ENCODE measurements around the gene PRDM16.

DNA sequence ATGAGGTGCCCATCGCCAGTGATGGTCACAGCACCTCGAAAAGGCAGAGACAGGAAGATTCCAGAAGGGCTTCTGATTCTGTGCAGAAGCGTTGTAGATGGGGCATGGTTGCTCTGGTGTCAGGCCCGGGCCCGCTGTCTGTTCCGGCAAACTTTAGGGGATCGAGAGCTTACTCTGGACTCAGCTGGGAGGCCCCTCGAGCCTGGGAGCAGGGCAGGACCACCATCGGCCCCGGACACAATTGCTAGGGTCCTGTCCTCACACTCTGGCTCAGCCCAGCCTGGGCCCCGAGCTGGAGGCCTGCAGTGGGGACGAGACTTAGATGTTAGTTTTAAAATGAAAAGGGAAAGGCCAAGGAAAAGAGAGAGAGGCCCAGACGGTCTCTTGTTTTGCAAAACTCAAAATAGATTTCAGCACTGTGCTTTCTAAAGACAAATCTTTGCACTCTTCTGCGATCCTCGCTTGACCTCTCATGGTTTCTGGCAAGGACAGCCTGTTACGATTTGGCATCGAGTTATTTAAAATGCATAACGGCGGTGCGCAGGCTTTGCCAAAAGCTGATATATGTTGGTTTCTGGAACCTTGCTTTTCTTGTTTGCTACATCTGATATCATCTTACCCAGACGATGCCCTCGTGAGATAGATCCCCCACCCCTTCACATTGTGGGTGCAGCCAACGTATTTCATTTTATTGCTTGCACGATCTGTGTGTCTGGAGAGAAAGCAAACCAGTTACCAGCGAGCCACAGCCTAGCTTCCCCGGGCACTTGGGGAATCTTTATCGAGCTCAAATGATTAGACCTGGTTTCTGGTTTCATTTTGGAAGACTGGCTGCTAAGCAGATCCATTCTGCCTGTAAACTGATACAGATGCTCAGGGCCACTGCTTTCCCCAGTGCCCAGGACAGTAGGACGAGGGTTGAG, 58.0 kb downstream of the PRDM16 start:
- TF ChIP-seq POLR2A (IDR thresholded peaks at IDR 0.05; ENCODE audit: low read length): no peak
- no peak for TF ChIP-seq CTCF (IDR thresholded peaks at IDR 0.05)
- TF ChIP-seq SMC3 (IDR thresholded peaks at IDR 0.05): no peak
- TF ChIP-seq, protein P1, sequence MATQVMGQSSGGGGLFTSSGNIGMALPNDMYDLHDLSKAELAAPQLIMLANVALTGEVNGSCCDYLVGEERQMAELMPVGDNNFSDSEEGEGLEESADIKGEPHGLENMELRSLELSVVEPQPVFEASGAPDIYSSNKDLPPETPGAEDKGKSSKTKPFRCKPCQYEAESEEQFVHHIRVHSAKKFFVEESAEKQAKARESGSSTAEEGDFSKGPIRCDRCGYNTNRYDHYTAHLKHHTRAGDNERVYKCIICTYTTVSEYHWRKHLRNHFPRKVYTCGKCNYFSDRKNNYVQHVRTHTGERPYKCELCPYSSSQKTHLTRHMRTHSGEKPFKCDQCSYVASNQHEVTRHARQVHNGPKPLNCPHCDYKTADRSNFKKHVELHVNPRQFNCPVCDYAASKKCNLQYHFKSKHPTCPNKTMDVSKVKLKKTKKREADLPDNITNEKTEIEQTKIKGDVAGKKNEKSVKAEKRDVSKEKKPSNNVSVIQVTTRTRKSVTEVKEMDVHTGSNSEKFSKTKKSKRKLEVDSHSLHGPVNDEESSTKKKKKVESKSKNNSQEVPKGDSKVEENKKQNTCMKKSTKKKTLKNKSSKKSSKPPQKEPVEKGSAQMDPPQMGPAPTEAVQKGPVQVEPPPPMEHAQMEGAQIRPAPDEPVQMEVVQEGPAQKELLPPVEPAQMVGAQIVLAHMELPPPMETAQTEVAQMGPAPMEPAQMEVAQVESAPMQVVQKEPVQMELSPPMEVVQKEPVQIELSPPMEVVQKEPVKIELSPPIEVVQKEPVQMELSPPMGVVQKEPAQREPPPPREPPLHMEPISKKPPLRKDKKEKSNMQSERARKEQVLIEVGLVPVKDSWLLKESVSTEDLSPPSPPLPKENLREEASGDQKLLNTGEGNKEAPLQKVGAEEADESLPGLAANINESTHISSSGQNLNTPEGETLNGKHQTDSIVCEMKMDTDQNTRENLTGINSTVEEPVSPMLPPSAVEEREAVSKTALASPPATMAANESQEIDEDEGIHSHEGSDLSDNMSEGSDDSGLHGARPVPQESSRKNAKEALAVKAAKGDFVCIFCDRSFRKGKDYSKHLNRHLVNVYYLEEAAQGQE (IDR thresholded peaks at IDR 0.05): no peak
- TF ChIP-seq ZFP36 (IDR thresholded peaks at IDR 0.05; ENCODE audit: borderline replicate concordance, partially characterized antibody): no peak
- no peak for TF ChIP-seq HDAC2 (IDR thresholded peaks at IDR 0.05)
- TF ChIP-seq, protein P2, sequence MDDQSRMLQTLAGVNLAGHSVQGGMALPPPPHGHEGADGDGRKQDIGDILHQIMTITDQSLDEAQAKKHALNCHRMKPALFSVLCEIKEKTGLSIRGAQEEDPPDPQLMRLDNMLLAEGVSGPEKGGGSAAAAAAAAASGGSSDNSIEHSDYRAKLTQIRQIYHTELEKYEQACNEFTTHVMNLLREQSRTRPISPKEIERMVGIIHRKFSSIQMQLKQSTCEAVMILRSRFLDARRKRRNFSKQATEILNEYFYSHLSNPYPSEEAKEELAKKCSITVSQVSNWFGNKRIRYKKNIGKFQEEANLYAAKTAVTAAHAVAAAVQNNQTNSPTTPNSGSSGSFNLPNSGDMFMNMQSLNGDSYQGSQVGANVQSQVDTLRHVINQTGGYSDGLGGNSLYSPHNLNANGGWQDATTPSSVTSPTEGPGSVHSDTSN (IDR thresholded peaks at IDR 0.05): no peak
- TF ChIP-seq EP300 (IDR thresholded peaks at IDR 0.05): no peak
- no peak for TF ChIP-seq HEYL (CRISPR knock-in tag; IDR thresholded peaks at IDR 0.05)

Data from A549 (cell line).